Activated T-helper 1 cell treated with anti-CD3 and anti-CD28 coated beads, Interleukin-12 subunit alpha, Interleukin-12 subunit beta, Interleukin-2, Interleukin-4 antibody, amounts not matched to agents 30 ng/mL and 10 ng/mL and 1 ng/mL, durations not matched to agents 14 hours and 24 hours and 36 hours (primary cell): ENCODE measurements around the gene LFNG. TPM values are rescaled to one million over a fixed set of nuclear protein-coding genes. Genes with fewer than 3 reads are reported as not detected.
A peak's percentile ranks its signal among the peaks of the same experiment; 100 is the strongest.

Source experiments
- DNase-seq: peaks from one replicate; pipeline ENCODE4 v3.0.0; 2021; ENCODE audit warnings: low spot score
- H3K27ac Mint-ChIP-seq: one replicate; pipeline ENCODE4 v1.8.0; 2021; ENCODE audit warnings: mild to moderate bottlenecking, mixed read lengths
- H3K27me3 Mint-ChIP-seq: one replicate; pipeline ENCODE4 v1.8.0; 2022; ENCODE audit warnings: mild to moderate bottlenecking, moderate library complexity, mixed read lengths; ENCODE audit not compliant: insufficient read depth
- H3K36me3 Mint-ChIP-seq: one replicate; pipeline ENCODE4 v1.8.0; 2021; ENCODE audit warnings: low read depth, mixed read lengths
- H3K4me1 Mint-ChIP-seq: one replicate; pipeline ENCODE4 v1.8.0; 2021; ENCODE audit warnings: low read depth, mixed read lengths
- H3K4me3 Mint-ChIP-seq: one replicate; pipeline ENCODE4 v1.8.0; 2021; ENCODE audit warnings: mild to moderate bottlenecking, moderate library complexity, mixed read lengths
- H3K9me3 Mint-ChIP-seq: one replicate; pipeline ENCODE4 v1.8.0; 2021; ENCODE audit warnings: mixed read lengths
- intact Hi-C: fragments of 100-400 bp; cut with micrococcal nuclease; formaldehyde crosslinking; loops from one replicate; pipeline ENCODE4 v1.15.1; 2024
- total RNA-seq: library from RNA; stranded (reverse); gene quantifications from 2 replicates; pipeline ENCODE4 v1.2.3, GENCODE V29; 2022

Gene LFNG
- total RNA-seq, 1 donor from 2014 or later = 34.9 TPM

- Mint-ChIP-seq H3K4me3 (peak overlapping the region; percentile 69), H3K9me3 (no peaks in the 10 kb centered on the region), H3K27me3 (no peaks in the 10 kb centered on the region), H3K4me1 (peaks cover 35% of the 10 kb centered on the region), H3K36me3 (peaks cover 2% of the 10 kb centered on the region), H3K27ac (no peak overlapping the region)
- DNase-seq = no peak
- intact Hi-C loops = loop anchor here (1.0 kb wide), 4 partner anchors 10 to 113 kb away; partner anchors contain the start of genes BRAT1 and TTYH3
These were observed 846 bp upstream of the LFNG start for GRCh38 chr7:2518737-2519118.

GRCh38 chr7:2520131-2520760 lies 672 bp downstream of the LFNG start:
- intact Hi-C loops = loop anchor here (5.0 kb wide), 2 partner anchors 988 to 1383 kb away; partner anchors contain the start of gene MAFK
- DNase-seq = no peak
- no peaks in the 10 kb centered on the region for H3K9me3 Mint-ChIP-seq
- H3K27ac Mint-ChIP-seq = peak overlapping the region; percentile 91
- H3K36me3 Mint-ChIP-seq = peaks cover 2% of the 10 kb centered on the region
- H3K27me3 Mint-ChIP-seq = no peaks in the 10 kb centered on the region
- H3K4me3 Mint-ChIP-seq = peak overlapping the region; percentile 97
- peaks cover 35% of the 10 kb centered on the region for H3K4me1 Mint-ChIP-seq

GRCh38 chr7:2520761-2521290 lies 1.3 kb downstream of the LFNG start:
- peaks cover 6% of the 10 kb centered on the region for H3K36me3 Mint-ChIP-seq
- H3K9me3 Mint-ChIP-seq = no peaks in the 10 kb centered on the region
- intact Hi-C loops = loop anchor here (5.0 kb wide), 2 partner anchors 989 to 1384 kb away; partner anchors contain the start of gene MAFK
- H3K4me3 Mint-ChIP-seq = peak overlapping the region; percentile 97
- peaks cover 37% of the 10 kb centered on the region for H3K4me1 Mint-ChIP-seq
- no peaks in the 10 kb centered on the region for H3K27me3 Mint-ChIP-seq
- no peak for DNase-seq
- peak overlapping the region; percentile 91 for H3K27ac Mint-ChIP-seq

- Mint-ChIP-seq H3K27me3 (no peaks in the 10 kb centered on the region), H3K4me1 (peaks cover 39% of the 10 kb centered on the region), H3K4me3 (peak overlapping the region; percentile 97), H3K9me3 (no peaks in the 10 kb centered on the region), H3K36me3 (peaks cover 10% of the 10 kb centered on the region), H3K27ac (peak overlapping the region; percentile 95)
- no peak for DNase-seq
- intact Hi-C loops = loop anchor here (5.0 kb wide), 2 partner anchors 989 to 1384 kb away; partner anchors contain the start of gene MAFK
These were observed 1.8 kb downstream of the LFNG start for GRCh38 chr7:2521341-2521745.

GRCh38 chr7:2521952-2522591 lies 2.5 kb downstream of the LFNG start:
- no peaks in the 10 kb centered on the region for H3K9me3 Mint-ChIP-seq
- intact Hi-C loops = loop anchor here (1.0 to 5.0 kb wide), 4 partner anchors 8 to 1385 kb away; partner anchors contain the start of genes CHST12 and MAFK
- H3K27me3 Mint-ChIP-seq = no peaks in the 10 kb centered on the region
- peaks cover 11% of the 10 kb centered on the region for H3K36me3 Mint-ChIP-seq
- H3K4me1 Mint-ChIP-seq = peaks cover 39% of the 10 kb centered on the region
- peak; percentile 70 for DNase-seq
- H3K4me3 Mint-ChIP-seq = peak overlapping the region; percentile 97
- peak overlapping the region; percentile 95 for H3K27ac Mint-ChIP-seq

- Mint-ChIP-seq H3K27me3 (no peaks in the 10 kb centered on the region), H3K36me3 (peaks cover 11% of the 10 kb centered on the region), H3K9me3 (no peaks in the 10 kb centered on the region), H3K27ac (peak overlapping the region; percentile 95), H3K4me3 (peak overlapping the region; percentile 97), H3K4me1 (peaks cover 39% of the 10 kb centered on the region)
- DNase-seq = peak; percentile 23
- intact Hi-C loops = loop anchor here (1.0 to 5.0 kb wide), 4 partner anchors 7 to 1386 kb away; partner anchors contain the start of genes CHST12 and MAFK
These were observed 3.3 kb downstream of the LFNG start for GRCh38 chr7:2522780-2523433.

GRCh38 chr7:2523461-2523936 lies 3.9 kb downstream of the LFNG start:
- intact Hi-C loops = loop anchor here (5.0 kb wide), 2 partner anchors 991 to 1386 kb away; partner anchors contain the start of gene MAFK
- no peaks in the 10 kb centered on the region for H3K27me3 Mint-ChIP-seq
- peak overlapping the region; percentile 97 for H3K4me3 Mint-ChIP-seq
- H3K9me3 Mint-ChIP-seq = no peaks in the 10 kb centered on the region
- no peak for DNase-seq
- peaks cover 43% of the 10 kb centered on the region for H3K4me1 Mint-ChIP-seq
- peak overlapping the region; percentile 95 for H3K27ac Mint-ChIP-seq
- H3K36me3 Mint-ChIP-seq = peaks cover 11% of the 10 kb centered on the region

- no peaks in the 10 kb centered on the region for H3K9me3 Mint-ChIP-seq
- H3K36me3 Mint-ChIP-seq = peaks cover 11% of the 10 kb centered on the region
- H3K4me3 Mint-ChIP-seq = peak overlapping the region; percentile 15
- no peak overlapping the region for H3K27ac Mint-ChIP-seq
- H3K27me3 Mint-ChIP-seq = no peaks in the 10 kb centered on the region
- peaks cover 47% of the 10 kb centered on the region for H3K4me1 Mint-ChIP-seq
- no peak for DNase-seq
- intact Hi-C loops = loop anchor here (5.0 kb wide), 2 partner anchors 992 to 1387 kb away; partner anchors contain the start of gene MAFK
These were observed 4.6 kb downstream of the LFNG start for GRCh38 chr7:2523941-2524807.

- intact Hi-C loops = loop anchor here (5.0 kb wide), 4 partner anchors 173 to 1388 kb away; partner anchors contain the start of genes EIF3B and MAFK
These were observed 5.5 kb downstream of the LFNG start for GRCh38 chr7:2524808-2525657.

GRCh38 chr7:2525658-2526630 lies 6.4 kb downstream of the LFNG start:
- no peak for DNase-seq
- H3K36me3 Mint-ChIP-seq = peaks cover 15% of the 10 kb centered on the region
- no peak overlapping the region for H3K27ac Mint-ChIP-seq
- no peaks in the 10 kb centered on the region for H3K9me3 Mint-ChIP-seq
- H3K4me3 Mint-ChIP-seq = no peak overlapping the region
- intact Hi-C loops = loop anchor here (5.0 kb wide), 2 partner anchors 174 to 231 kb away; partner anchors contain the start of gene EIF3B
- peaks cover 50% of the 10 kb centered on the region for H3K4me1 Mint-ChIP-seq
- H3K27me3 Mint-ChIP-seq = no peaks in the 10 kb centered on the region

More at GRCh38 chr7:2524808-2525657, 5.5 kb downstream of the LFNG start:
- Mint-ChIP-seq H3K4me1 (peaks cover 49% of the 10 kb centered on the region), H3K27ac (no peak overlapping the region), H3K4me3 (no peak overlapping the region), H3K9me3 (no peaks in the 10 kb centered on the region), H3K27me3 (no peaks in the 10 kb centered on the region), H3K36me3 (peaks cover 12% of the 10 kb centered on the region)
- DNase-seq = no peak
